Naive B cell (primary cell): ENCODE measurements around the gene PRKD2. TPM values are rescaled to one million over a fixed set of nuclear protein-coding genes. Genes with fewer than 3 reads are reported as not detected.

Source experiments
- ATAC-seq, 2 donors: fragments of 150-1000 bp; cut with Tn5 transposase; 2 replicates each; pipeline ENCODE4 v1.10.0; 2021; ENCODE audit warnings: low read depth in 2 of 2, mild to moderate bottlenecking in 2 of 2, moderate library complexity in 2 of 2
- DNase-seq: peaks from one replicate; pipeline ENCODE4 v3.0.0; 2022
- H3K27ac Mint-ChIP-seq, 6 donors: one replicate each; pipeline ENCODE4 v1.8.0; 2020 to 2022; ENCODE audit warnings: mild to moderate bottlenecking in 6 of 6, mixed read lengths in 6 of 6, moderate library complexity in 5 of 6, inconsistent platforms in 2 of 6
- H3K27me3 Mint-ChIP-seq, 3 donors: one replicate each; pipeline ENCODE4 v1.8.0; 2021 to 2022; ENCODE audit warnings: mixed read lengths in 3 of 3, mild to moderate bottlenecking in 1 of 3
- H3K36me3 Mint-ChIP-seq, 2 donors: one replicate each; pipeline ENCODE4 v1.8.0; 2020 to 2022; ENCODE audit warnings: mixed read lengths in 2 of 2, inconsistent platforms in 1 of 2, mild to moderate bottlenecking in 1 of 2
- H3K4me1 Mint-ChIP-seq, 3 donors: one replicate each; pipeline ENCODE4 v1.8.0; 2020 to 2022; ENCODE audit warnings: mixed read lengths in 3 of 3, inconsistent platforms in 1 of 3, mild to moderate bottlenecking in 1 of 3, moderate library complexity in 1 of 3
- H3K4me3 Mint-ChIP-seq, 8 donors: one replicate each; pipeline ENCODE4 v1.8.0; 2020 to 2022; ENCODE audit warnings: mild to moderate bottlenecking in 8 of 8, mixed read lengths in 8 of 8, moderate library complexity in 8 of 8, inconsistent platforms in 2 of 8
- H3K9me3 Mint-ChIP-seq, 7 donors: one replicate each; pipeline ENCODE4 v1.8.0; 2020 to 2022; ENCODE audit warnings: mixed read lengths in 7 of 7, mild to moderate bottlenecking in 5 of 7, inconsistent platforms in 2 of 7, moderate library complexity in 1 of 7
- polyA plus RNA-seq, 6 donors: library from polyadenylated mRNA; unstranded; fragments of 300-500 nt; fragmentation: Illumina TruSeq; gene quantifications; one replicate each; pipeline ENCODE4 v1.2.3, GENCODE V29; 2021; ENCODE audit warnings: low read depth in 6 of 6

The PRKD2 gene
- polyA plus RNA-seq, 6 donors from 2014 or later, result 66.7 to 156 (median 72.6) TPM

DNA sequence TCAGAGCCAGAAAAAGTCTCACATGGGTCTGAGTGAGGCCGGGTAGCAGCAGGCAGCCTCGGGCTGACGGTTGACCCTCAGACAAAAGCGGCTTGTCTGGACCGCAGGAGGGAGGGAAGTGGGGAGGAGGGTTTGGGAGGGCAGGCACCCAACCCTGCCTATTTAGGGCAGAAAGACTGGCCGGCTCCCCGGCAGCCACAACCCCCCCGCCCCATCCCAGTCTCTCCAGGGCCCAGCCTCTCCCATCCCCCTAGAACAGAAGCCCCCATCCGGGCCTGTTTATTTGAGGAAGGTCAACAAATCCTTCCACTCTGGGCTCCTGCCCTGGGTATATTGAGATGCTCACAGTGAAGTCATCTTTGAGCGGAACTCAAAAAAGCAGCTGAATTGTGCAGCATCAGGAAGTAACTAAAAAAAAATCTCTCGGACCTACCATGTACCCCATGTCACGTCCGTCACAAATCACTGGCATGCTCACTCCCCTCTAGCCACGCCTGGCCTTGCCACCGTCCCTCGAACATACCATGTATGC lies 62.2 kb downstream of the PRKD2 start:
- DNase-seq, result no peak
- Mint-ChIP-seq H3K27ac (no peak overlapping the region), H3K27me3 (peaks cover 45 to 74% (median 73%) of the 10 kb centered on the region in 3 donors), H3K9me3 (peaks cover 0 to 5% (median 4%) of the 10 kb centered on the region in 7 donors), H3K36me3 (peaks cover 0 to 16% of the 10 kb centered on the region in 2 donors), H3K4me1 (peaks cover 11 to 17% (median 12%) of the 10 kb centered on the region in 3 donors), H3K4me3 (peak overlapping the region in 1 of 8 donors; percentile 56)
- ATAC-seq, result no peak

DNA sequence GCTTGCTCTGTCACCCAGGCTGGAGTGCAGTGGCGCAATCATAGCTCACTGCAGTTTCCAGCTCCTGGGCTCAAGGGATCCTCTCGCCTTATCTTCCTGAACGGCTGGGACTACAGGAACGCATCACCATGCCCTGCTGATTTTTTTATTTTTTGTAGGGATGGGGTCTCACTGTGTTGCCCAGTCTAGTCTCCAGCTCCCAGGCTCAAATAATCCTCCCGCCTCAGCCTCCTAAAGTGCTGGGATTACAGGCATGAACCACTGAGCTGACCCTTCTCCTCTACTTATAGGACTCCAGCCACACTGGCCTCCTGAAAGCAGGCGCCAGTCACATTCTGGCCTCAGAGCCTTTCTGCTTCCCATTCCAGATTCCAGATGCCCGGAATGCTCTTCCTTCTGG lies 66.5 kb downstream of the PRKD2 start:
- Mint-ChIP-seq H3K27ac (peak overlapping the region in 2 of 6 donors; percentile 53 to 96), H3K4me3 (peak overlapping the region in 6 of 8 donors; percentile 7 to 42 (median 12)), H3K9me3 (peaks cover 0 to 30% (median 25%) of the 10 kb centered on the region in 7 donors), H3K27me3 (peaks cover 52 to 81% (median 66%) of the 10 kb centered on the region in 3 donors), H3K4me1 (peaks cover 5 to 9% (median 9%) of the 10 kb centered on the region in 3 donors), H3K36me3 (peaks cover 4 to 28% of the 10 kb centered on the region in 2 donors)
- ATAC-seq (no peak), DNase-seq (no peak)

DNA sequence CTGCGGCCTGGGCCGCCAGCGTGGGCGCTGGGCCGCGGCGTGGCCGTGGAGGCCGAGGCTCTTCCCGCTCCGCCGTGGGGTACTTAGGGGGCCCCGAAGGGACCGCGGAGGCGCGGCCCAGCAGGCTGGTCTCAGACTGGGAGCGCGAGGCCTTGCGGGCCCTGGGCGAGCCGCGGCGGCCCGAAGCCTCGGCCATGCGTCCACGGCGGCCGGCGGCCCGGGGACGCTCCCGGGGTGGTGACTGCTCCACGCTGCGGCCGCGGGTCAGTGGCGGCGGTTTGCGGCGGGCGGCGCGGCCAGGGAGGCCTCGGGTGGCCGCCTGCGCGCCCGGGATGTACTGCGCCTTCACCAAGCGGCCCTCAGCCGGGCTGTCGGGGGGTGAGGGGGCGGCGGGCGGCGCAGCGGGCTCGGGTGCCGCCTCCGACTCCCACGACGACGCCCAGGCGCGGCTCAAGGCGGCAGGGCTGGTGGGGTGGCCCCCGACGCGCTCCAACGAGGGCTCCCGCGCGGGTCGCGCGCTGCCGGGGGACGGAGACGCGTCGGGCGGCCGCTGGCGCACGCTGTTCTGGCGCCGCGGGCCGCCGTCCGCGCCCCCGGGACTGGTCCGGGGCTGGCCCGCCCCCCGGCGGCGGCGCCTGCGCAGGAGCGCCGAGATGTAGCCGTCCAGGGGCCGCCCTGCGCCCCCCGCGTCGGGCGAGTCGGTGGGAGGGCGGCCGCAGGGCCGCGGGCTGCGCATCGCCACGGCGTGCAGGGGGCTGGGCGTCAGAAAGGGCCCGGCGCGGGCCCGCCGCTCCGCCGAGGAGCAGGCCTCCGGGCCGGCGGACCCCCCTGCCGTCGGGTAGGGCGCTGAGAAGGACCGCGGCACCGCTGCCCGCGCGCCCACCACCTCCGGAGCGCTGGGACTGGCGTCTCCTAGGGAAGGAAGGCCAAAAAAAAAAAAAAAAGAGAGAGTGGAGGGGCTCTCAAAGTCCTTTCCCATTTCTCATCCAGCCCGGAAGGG lies 67.7 kb downstream of the PRKD2 start:
- ATAC-seq, result no peak
- Mint-ChIP-seq H3K4me1 (peaks cover 5 to 9% (median 9%) of the 10 kb centered on the region in 3 donors), H3K36me3 (peaks cover 4 to 28% of the 10 kb centered on the region in 2 donors), H3K9me3 (peaks cover 0 to 31% (median 25%) of the 10 kb centered on the region in 7 donors), H3K4me3 (peak overlapping the region in 1 of 8 donors; percentile 76), H3K27me3 (peaks cover 50 to 73% (median 58%) of the 10 kb centered on the region in 3 donors), H3K27ac (peak overlapping the region in 1 of 6 donors; percentile 96)
- DNase-seq, result no peak

DNA sequence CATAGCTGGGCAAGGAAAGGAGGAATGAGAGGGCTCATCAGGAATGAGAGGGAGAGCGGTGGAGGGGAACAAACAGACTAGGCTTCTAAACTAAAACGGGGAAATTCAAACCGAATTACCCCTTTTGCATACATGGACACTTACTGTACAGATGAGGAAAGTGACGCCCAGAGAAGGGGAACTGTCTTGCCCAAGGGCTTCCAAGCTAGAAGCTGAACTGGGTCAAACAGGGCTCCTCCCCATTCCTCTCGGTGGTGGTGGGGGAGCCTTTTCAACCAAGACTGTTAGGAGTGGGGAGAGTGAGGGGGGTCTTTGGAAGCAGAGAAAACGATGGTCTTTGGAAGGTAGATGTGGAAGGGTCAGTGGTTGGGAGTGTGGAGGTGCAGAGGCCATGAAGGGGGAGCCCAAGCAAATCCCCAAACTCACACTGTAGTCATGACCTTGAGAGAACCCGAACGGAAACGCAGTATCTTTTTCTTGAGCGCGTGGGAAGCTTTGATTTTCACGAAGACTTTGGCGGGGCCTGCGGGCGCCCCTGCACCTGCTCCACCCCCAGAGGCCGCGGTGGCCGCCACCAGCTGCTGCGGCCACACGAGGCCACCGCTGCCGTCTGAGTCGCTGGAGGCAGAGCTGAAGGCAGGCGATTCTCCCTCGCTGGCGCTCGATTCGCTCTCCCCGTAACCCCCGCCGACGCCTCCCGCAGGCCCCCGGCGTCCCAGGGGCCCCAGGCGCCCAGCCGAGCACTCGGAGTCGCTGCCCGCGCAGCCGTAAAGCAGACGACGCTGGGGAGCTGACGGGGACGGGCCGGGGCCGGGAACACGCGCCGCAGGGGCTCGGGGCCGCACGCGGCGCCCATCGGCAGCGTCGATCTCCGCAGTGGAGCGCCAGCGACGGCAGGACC lies 68.6 kb downstream of the PRKD2 start:
- peaks cover 0 to 31% (median 25%) of the 10 kb centered on the region in 7 donors for H3K9me3 Mint-ChIP-seq
- H3K36me3 Mint-ChIP-seq, result peaks cover 4 to 20% of the 10 kb centered on the region in 2 donors
- peak; percentile 42 to 68 for ATAC-seq
- H3K27me3 Mint-ChIP-seq, result peaks cover 47 to 64% (median 48%) of the 10 kb centered on the region in 3 donors
- DNase-seq, result no peak
- peak overlapping the region in 6 of 8 donors; percentile 12 to 77 (median 72) for H3K4me3 Mint-ChIP-seq
- H3K27ac Mint-ChIP-seq, result peak overlapping the region in 3 of 6 donors; percentile 52 to 91 (median 70)
- H3K4me1 Mint-ChIP-seq, result peaks cover 5 to 9% (median 9%) of the 10 kb centered on the region in 3 donors

DNA sequence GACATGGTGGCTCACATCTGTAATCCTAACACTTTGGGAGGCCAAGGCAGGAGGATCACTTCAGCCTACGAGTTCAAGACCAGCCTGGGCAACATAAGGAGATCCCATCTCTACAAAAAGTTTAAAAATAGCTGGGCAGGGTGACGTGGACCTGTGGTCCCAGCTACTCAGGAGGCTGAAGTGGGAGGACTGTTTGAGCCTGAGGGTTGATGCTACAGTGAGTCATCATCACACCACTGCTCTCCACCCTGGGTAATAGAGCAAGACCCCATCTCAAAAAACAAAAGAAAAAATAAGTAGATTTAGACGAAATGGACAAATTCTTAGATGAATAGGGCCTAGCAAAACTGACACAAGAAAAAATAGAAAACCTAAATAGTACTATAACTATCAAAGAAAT lies 70.5 kb downstream of the PRKD2 start:
- ATAC-seq (no peak), DNase-seq (no peak)
- Mint-ChIP-seq H3K27me3 (peaks cover 38 to 56% (median 42%) of the 10 kb centered on the region in 3 donors), H3K4me1 (peaks cover 5 to 9% (median 9%) of the 10 kb centered on the region in 3 donors), H3K4me3 (no peak overlapping the region), H3K9me3 (peaks cover 0 to 31% (median 25%) of the 10 kb centered on the region in 7 donors), H3K27ac (no peak overlapping the region), H3K36me3 (peaks cover 4 to 20% of the 10 kb centered on the region in 2 donors)

DNA sequence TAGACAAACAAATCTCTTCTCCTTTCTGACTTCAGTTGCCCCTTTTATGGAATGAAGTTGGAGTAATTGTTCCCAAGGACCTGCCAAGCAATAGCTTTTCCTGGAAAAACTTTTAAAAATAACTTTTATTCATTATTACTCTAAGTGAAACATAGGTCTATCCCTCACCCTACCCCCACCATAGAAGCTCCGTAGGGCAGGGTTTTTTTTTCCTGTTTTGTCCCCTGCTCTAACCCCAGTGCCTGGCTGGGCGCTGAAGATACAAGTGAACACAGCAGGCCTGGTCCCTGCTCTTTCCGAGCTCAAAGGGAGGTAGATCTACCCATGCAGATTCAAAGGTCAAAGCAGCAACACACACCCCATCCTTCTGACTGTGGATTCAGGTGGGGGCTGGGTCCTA lies 72.2 kb downstream of the PRKD2 start:
- peaks cover 33 to 51% (median 34%) of the 10 kb centered on the region in 3 donors for H3K27me3 Mint-ChIP-seq

DNA sequence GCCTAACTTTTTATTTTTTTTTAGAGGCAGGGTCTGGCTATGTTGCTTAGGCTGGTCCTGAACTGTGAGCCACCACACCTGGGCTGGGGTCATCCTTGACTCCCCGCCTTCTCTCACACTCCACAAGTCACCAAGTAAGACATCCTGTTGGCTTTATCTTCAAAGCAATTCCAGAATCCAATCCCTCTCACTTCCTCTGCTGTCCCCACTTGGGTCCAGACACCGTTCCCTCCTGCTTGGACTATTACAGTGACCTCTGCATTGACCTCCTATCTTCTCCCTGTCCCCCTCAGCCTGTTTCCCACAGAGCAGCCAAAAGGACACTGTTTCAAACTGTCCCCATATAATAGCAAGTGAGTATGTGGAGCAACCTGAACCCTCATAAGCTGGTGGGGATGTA lies 76.3 kb downstream of the PRKD2 start:
- Mint-ChIP-seq H3K27ac (peak overlapping the region in 1 of 6 donors; percentile 82), H3K27me3 (peaks cover 16 to 24% (median 19%) of the 10 kb centered on the region in 3 donors), H3K9me3 (peaks cover 0 to 3% (median 2%) of the 10 kb centered on the region in 7 donors), H3K36me3 (peaks cover 0 to 2% of the 10 kb centered on the region in 2 donors), H3K4me1 (peaks cover 0 to 10% (median 4%) of the 10 kb centered on the region in 3 donors), H3K4me3 (peak overlapping the region in 4 of 8 donors; percentile 57 to 75 (median 70))
- ATAC-seq (no peak), DNase-seq (no peak)

More for the DNA sequence above, 72.2 kb downstream of the PRKD2 start:
- H3K9me3 Mint-ChIP-seq, result peaks cover 0 to 28% (median 20%) of the 10 kb centered on the region in 7 donors
- peaks cover 4 to 10% (median 9%) of the 10 kb centered on the region in 3 donors for H3K4me1 Mint-ChIP-seq
- DNase-seq (no peak), ATAC-seq (no peak)
- H3K27ac Mint-ChIP-seq, result no peak overlapping the region
- H3K4me3 Mint-ChIP-seq, result no peak overlapping the region
- H3K36me3 Mint-ChIP-seq, result peaks cover 4 to 11% of the 10 kb centered on the region in 2 donors

DNA sequence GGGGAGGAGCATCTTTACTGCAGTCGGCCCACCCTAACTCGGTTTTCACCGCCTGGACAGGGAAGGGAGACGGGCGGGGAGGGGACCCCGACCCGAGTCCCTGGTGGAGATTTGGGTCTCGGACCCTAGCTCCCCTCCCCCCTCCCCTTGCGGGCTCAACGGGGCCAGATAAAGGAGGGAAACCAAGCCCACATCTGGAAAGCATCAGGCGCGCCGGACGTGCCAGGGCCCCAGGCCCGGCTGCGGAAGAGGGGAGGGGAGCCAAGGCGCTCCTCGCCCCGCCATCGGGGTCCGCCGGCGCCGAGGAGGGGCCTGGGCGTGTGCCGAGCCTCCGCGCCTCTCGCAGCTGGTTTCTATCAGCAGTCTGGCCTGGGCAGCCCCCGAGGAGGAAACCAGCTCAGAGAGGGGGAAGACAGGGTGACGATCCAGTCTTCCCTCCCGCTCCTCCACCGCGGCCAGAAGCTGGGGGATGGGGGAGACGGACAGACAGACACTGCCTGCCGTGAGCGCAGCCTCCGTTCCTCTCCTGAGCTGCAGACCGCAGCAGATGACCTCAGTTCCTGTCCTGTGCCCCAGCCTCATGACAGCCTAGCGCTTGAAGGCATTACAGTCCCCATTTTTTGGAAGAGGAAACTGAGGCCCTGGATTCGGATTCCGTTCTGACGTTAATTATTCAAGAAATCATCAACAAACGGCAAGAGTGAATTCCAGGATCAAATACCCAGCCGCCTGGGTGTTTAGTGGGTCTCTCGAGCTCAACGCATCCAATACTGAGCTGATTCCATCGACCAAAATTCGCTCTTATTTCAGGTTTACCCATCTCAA lies 77.3 kb downstream of the PRKD2 start:
- DNase-seq, result no peak
- peak overlapping the region in 4 of 8 donors; percentile 41 to 88 (median 74) for H3K4me3 Mint-ChIP-seq
- H3K36me3 Mint-ChIP-seq, result no peaks in the 10 kb centered on the region

DNA sequence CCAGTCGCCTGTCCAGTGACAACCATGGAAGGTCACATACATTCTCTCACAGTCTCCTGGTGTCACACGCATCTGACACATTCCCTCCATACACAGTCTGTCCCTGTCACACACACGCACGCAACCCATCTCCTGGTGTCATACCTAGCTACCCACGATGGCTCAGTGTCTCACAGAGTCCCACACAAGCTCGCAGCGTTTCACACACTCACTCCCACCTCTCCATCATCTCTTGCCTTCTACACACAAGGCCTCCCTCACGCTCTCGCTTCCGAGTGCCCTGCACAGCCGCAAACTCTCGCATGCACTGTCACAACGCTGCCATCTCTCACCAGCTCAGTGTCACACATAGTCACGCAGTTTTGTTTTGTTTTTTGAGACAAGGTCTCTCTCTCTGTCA lies 79.7 kb downstream of the PRKD2 start:
- Mint-ChIP-seq H3K9me3 (no peaks in the 10 kb centered on the region), H3K27me3 (peaks cover 8 to 11% (median 9%) of the 10 kb centered on the region in 3 donors), H3K4me3 (no peak overlapping the region), H3K27ac (no peak overlapping the region), H3K4me1 (peaks cover 0 to 36% (median 14%) of the 10 kb centered on the region in 3 donors), H3K36me3 (no peaks in the 10 kb centered on the region)
- ATAC-seq (no peak), DNase-seq (no peak)

More for the DNA sequence above, 77.3 kb downstream of the PRKD2 start:
- ATAC-seq, result no peak
- Mint-ChIP-seq H3K27me3 (peaks cover 13 to 20% (median 19%) of the 10 kb centered on the region in 3 donors), H3K9me3 (no peaks in the 10 kb centered on the region), H3K4me1 (peaks cover 0 to 18% (median 4%) of the 10 kb centered on the region in 3 donors), H3K27ac (peak overlapping the region in 2 of 6 donors; percentile 18 to 57)

DNA sequence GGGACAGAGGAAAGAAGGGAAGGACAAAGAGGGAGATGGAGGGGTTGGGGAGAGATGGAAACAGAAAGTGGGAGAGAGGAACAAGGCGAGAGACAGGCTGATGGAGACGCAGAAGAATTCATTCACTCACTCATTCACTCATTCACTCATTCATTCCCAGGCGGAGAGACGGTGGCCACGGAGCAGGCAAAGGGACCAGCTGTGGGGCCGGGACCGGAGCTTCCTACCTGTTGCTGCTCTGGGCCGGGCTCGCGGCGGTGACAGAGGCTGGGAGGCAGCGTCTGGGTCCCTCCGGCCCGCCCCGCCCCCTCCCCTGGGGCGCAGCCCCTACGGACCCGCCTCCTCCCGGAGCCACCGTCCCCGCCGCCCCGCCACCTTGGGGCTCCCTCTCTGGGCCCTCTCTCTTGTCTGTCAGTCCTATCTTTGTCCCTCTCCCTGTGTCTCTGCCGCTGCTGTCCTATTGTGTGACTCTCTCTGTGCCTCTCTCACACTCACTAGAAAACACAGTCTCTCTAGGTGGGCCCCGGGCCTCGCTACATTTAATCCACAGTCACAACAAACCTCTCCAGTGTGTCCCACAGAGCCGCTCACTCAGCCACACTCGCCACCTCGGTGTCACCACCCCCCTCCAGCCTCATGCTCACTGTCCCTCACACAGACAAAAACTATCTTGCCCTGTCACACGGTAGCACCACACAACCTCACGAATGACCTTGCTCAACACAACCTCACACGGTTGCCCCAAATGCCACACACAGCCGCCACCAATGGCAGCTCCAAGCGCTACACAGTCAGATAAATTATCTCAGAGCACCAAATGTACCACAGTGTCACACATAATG lies 80.8 kb downstream of the PRKD2 start, which contains the start of gene GNG8:
GNG8 (minus strand) TSS at position 283 of the 842 bp plus-strand sequence. CDS start 1,520 bp downstream, outside the sequence.
- peak within 1 kb of the TSS in 7 of 8 donors; percentile 32 to 94 (median 74) for H3K4me3 Mint-ChIP-seq
- ATAC-seq, result no peak
- H3K4me1 Mint-ChIP-seq, result peaks cover 0 to 39% (median 18%) of the 10 kb centered on the region in 3 donors
- H3K27me3 Mint-ChIP-seq, result peaks cover 4 to 11% (median 8%) of the 10 kb centered on the region in 3 donors
- H3K36me3 Mint-ChIP-seq, result no peaks in the 10 kb centered on the region
- no peaks in the 10 kb centered on the region for H3K9me3 Mint-ChIP-seq
- peak within 1 kb of the TSS in 5 of 6 donors; percentile 78 to 91 (median 80) for H3K27ac Mint-ChIP-seq
- DNase-seq, result no peak
